ENCODE measurements around the gene PSD4.

Gene PSD4

DNA sequence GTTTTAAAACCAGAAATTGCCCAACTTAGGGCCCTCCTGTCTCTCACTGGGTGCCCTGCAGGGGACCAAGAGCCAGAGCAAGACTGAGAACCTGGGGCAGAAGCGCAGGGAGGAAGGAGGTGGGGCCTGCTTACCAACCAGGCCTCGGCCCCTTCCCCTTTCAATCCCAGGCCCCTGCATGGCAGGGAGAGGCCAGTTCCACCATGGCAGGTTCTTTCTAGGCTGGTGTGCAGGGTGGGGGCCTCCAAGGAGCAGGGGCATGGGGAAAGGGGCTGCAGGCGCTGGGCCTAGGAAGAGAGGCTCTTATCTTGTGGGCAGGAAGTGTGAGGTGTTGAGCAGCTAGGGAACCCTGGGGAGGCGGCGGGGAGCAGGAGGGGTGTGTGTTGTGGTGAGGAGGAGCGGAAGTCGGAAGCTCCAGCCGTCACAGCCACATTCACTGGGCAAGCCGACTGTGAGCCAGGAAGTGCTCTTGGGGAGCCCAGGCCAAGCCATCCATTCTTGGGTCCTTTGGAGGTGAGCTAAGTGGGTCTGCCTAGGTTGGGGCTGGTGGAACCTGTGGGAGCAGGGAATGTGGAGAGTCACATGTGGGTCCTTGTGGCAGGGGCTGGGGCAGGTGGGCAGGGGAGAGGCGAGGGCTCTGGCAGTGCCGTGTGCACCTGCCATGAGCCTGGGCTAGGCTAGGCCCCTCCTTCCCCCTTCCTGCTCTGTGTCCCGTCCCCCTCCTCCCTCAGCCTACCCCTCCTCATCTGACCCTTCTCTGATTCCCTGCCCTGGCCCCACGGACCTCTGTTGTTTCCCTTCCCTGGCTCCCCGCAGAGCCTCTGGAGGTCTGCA, at the start of gene PSD4:
TSS of gene PSD4 (plus strand) at position 430 of the 834 bp plus-strand sequence. CDS start 8,486 bp downstream, outside the sequence.
- Histone ChIP-seq H3K9me3 (ENCODE audit: low read length) (no peaks in the 10 kb centered on the region), H3K27me3 (ENCODE audit: control insufficient read depth in 1 of 2, insufficient read depth in 2 of 2, low read length in 2 of 2) (no peaks in the 10 kb centered on the region), H3K4me3 (ENCODE audit: low read depth in 1 of 2, low read length in 2 of 2) (no peak within 1 kb of the TSS), H3K9ac (ENCODE audit: low read length) (no peak within 1 kb of the TSS), H3K4me1 (ENCODE audit: insufficient read depth, low read length) (no peaks in the 10 kb centered on the region), H3K27ac (ENCODE audit: low read depth, low read length) (no peak within 1 kb of the TSS), H3K36me3 (ENCODE audit: insufficient read depth, low read length) (no peaks in the 10 kb centered on the region)

DNA sequence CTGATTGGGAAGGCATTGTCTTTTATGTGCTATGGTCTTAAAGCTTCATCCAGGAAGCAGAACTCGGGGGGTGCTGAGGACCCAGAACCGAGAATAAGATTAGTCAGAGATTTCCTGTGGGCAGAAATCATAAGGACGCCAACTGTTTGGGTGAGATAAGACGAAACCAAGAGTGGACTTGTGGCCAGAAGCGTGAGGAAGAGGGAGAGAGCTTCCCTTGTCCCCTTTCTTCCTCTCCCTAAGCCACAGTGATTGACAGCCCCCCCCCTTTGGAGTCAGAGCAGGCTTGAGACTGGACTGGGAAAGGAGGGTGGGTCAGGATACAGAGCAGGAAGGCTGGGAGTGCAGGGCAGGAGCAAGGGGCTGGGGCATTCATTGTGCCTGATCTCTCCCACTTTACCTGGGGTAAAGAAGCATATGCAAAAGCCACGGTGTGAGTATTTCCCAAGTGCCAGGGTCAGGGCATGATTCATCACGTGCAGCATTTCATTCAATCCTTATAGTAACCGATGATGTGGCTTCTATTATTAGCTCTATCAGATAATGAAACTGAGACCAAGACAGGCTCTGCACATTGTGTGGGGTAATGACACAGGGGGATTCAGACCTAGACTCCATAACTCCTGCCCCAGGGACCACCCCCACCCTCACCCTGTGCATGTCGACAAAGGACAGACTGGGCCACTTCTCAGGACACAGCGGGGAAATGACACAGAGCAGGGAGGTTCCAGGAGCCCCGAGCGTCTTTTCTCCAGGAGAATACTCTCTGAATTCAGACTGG, 49.4 kb upstream of the PSD4 start:
- Histone ChIP-seq H3K9me3 (ENCODE audit: low read length) (no peaks in the 10 kb centered on the region), H3K27me3 (ENCODE audit: control insufficient read depth in 1 of 2, insufficient read depth in 2 of 2, low read length in 2 of 2) (no peaks in the 10 kb centered on the region), H3K4me3 (ENCODE audit: low read depth in 1 of 2, low read length in 2 of 2) (no peak overlapping the region), H3K4me1 (ENCODE audit: insufficient read depth, low read length) (no peaks in the 10 kb centered on the region), H3K27ac (ENCODE audit: low read depth, low read length) (no peak overlapping the region), H3K36me3 (ENCODE audit: insufficient read depth, low read length) (no peaks in the 10 kb centered on the region), H3K9ac (ENCODE audit: low read length) (no peak overlapping the region)

DNA sequence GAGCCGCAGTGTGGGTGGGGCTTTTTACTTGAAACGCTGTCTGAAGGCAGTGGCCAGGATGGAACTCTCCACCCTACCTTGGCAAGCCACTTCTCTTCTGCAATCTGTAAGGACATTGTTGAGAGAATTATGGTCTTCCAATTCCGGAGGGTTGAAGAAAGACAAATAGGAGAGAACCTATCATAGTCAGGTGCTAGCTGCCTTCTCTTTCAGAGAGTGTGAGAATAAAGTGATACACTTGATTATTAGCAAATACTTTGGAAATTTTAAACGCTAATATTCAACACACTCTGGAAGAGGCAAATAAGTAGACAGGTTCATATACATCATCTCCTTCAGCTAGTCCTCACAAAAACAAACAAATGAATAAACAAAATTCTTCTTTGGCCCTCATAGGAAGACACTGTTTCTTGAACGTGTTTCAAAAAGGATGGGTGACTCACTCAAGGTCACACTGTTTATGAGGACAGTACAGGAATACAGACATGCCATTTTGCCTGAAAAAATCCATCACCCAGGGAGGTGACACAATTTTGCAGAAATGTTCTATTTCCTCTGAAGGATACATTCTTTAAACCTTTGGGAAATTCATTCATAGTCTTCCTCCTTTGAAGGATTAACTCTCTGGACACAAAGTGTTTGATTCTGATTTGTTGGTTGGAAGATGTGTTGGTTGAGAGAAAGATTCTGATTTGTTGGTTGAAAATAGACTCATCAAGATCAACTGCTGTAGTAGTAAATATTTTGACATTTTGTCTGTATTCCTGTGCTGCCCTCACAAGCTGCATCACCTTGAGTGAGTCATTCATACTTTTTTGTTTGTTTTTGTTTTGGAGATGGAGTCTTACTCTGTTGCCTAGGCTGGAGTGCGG, 48.6 kb upstream of the PSD4 start:
- Histone ChIP-seq H3K9me3 (ENCODE audit: low read length) (no peaks in the 10 kb centered on the region), H3K36me3 (ENCODE audit: insufficient read depth, low read length) (no peaks in the 10 kb centered on the region), H3K27ac (ENCODE audit: low read depth, low read length) (no peak overlapping the region), H3K4me1 (ENCODE audit: insufficient read depth, low read length) (no peaks in the 10 kb centered on the region), H3K9ac (ENCODE audit: low read length) (no peak overlapping the region), H3K4me3 (ENCODE audit: low read depth in 1 of 2, low read length in 2 of 2) (no peak overlapping the region), H3K27me3 (ENCODE audit: control insufficient read depth in 1 of 2, insufficient read depth in 2 of 2, low read length in 2 of 2) (no peaks in the 10 kb centered on the region)

DNA sequence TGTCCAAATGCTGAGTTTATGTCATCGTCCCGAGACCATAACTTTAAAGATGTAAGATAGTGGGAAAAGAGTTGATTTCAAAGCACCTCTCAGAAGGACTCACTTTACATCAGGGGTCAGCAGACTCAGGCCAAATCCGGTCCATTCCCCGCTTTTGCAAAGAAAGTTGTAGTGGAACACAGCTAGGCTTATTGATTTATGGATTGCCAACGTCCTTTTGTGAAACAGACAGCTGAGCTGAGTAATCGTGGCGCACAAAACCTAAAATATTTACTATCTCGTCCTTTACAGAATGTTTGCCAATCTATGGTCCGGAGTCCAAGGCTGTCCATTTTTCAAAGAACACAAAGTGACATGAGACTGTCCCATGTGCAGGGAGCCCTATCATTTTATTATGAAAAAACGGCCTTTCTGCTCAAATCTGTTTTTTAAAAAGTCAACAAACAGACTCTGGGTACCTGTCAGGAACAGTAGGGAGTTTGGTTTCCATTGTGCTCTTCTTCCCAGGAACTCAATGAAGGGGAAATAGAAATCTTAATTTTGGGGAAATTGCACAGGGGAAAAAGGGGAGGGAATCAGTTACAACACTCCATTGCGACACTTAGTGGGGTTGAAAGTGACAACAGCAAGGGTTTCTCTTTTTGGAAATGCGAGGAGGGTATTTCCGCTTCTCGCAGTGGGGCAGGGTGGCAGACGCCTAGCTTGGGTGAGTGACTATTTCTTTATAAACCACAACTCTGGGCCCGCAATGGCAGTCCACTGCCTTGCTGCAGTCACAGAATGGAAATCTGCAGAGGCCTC, 46.7 kb upstream of the PSD4 start, which contains the start of gene IL1RN:
TSS of gene IL1RN (plus strand) at position 754 of the 801 bp plus-strand sequence. CDS start at position 781, 27 bp downstream.
- no peak within 1 kb of the TSS for H3K4me3 ChIP-seq (ENCODE audit: low read depth in 1 of 2, low read length in 2 of 2)

DNA sequence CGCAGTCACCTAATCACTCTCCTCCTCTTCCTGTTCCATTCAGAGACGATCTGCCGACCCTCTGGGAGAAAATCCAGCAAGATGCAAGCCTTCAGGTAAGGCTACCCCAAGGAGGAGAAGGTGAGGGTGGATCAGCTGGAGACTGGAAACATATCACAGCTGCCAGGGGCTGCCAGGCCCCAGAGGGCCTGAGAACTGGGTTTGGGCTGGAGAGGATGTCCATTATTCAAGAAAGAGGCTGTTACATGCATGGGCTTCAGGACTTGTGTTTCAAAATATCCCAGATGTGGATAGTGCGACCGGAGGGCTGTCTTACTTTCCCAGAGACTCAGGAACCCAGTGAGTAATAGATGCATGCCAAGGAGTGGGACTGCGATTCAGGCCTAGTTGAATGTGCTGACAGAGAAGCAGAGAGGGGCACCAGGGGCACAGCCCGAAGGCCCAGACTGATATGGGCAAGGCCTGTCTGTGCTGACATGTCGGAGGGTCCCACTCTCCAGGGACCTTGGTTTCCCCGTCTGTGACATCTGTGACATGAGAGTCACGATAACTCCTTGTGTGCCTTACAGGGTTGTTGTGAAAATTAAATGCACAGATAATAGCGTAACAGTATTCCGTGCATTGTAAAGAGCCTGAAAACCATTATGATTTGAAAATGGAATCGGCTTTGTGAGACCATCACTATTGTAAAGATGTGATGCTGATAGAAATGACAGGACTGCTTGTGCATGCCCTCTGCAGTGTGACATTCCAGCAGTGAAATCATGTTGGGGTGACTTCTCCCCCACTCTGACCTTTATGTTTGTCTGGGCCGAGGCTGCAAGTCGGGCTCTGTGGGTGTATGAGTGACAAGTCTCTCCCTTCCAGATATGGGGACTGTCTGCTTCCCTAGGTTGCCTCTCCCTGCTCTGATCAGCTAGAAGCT, 45.9 kb upstream of the PSD4 start:
- no peaks in the 10 kb centered on the region for H3K27me3 ChIP-seq (ENCODE audit: control insufficient read depth in 1 of 2, insufficient read depth in 2 of 2, low read length in 2 of 2)
- no peaks in the 10 kb centered on the region for H3K4me1 ChIP-seq (ENCODE audit: insufficient read depth, low read length)
- H3K4me3 ChIP-seq (ENCODE audit: low read depth in 1 of 2, low read length in 2 of 2): no peak overlapping the region
- no peaks in the 10 kb centered on the region for H3K36me3 ChIP-seq (ENCODE audit: insufficient read depth, low read length)
- no peak overlapping the region for H3K27ac ChIP-seq (ENCODE audit: low read depth, low read length)
- no peak overlapping the region for H3K9ac ChIP-seq (ENCODE audit: low read length)
- no peaks in the 10 kb centered on the region for H3K9me3 ChIP-seq (ENCODE audit: low read length)

More for the DNA sequence above, 46.7 kb upstream of the PSD4 start, which contains the start of gene IL1RN:
- no peak within 1 kb of the TSS for H3K9ac ChIP-seq (ENCODE audit: low read length)
- no peaks in the 10 kb centered on the region for H3K9me3 ChIP-seq (ENCODE audit: low read length)
- no peaks in the 10 kb centered on the region for H3K27me3 ChIP-seq (ENCODE audit: control insufficient read depth in 1 of 2, insufficient read depth in 2 of 2, low read length in 2 of 2)
- H3K36me3 ChIP-seq (ENCODE audit: insufficient read depth, low read length): no peaks in the 10 kb centered on the region
- no peaks in the 10 kb centered on the region for H3K4me1 ChIP-seq (ENCODE audit: insufficient read depth, low read length)
- no peak within 1 kb of the TSS for H3K27ac ChIP-seq (ENCODE audit: low read depth, low read length)

DNA sequence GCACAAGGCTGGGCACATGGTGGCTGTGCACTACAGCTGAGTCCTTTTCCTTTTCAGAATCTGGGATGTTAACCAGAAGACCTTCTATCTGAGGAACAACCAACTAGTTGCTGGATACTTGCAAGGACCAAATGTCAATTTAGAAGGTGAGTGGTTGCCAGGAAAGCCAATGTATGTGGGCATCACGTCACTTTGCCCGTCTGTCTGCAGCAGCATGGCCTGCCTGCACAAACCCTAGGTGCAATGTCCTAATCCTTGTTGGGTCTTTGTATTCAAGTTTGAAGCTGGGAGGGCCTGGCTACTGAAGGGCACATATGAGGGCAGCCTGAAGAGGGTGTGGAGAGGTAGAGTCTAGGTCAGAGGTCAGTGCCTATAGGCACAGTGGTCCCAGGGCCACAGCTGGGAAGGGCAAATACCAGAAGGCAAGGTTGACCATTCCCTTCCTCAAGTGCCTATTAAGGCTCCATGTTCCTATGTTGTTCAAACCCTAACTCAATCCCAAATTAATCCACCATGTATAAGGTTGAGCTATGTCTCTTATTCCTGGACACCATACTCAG, 44.2 kb upstream of the PSD4 start:
- H3K36me3 ChIP-seq (ENCODE audit: insufficient read depth, low read length): no peaks in the 10 kb centered on the region
- H3K9me3 ChIP-seq (ENCODE audit: low read length): no peaks in the 10 kb centered on the region
- no peak overlapping the region for H3K4me3 ChIP-seq (ENCODE audit: low read depth in 1 of 2, low read length in 2 of 2)
- H3K9ac ChIP-seq (ENCODE audit: low read length): no peak overlapping the region
- no peak overlapping the region for H3K27ac ChIP-seq (ENCODE audit: low read depth, low read length)
- H3K27me3 ChIP-seq (ENCODE audit: control insufficient read depth in 1 of 2, insufficient read depth in 2 of 2, low read length in 2 of 2): no peaks in the 10 kb centered on the region
- no peaks in the 10 kb centered on the region for H3K4me1 ChIP-seq (ENCODE audit: insufficient read depth, low read length)

DNA sequence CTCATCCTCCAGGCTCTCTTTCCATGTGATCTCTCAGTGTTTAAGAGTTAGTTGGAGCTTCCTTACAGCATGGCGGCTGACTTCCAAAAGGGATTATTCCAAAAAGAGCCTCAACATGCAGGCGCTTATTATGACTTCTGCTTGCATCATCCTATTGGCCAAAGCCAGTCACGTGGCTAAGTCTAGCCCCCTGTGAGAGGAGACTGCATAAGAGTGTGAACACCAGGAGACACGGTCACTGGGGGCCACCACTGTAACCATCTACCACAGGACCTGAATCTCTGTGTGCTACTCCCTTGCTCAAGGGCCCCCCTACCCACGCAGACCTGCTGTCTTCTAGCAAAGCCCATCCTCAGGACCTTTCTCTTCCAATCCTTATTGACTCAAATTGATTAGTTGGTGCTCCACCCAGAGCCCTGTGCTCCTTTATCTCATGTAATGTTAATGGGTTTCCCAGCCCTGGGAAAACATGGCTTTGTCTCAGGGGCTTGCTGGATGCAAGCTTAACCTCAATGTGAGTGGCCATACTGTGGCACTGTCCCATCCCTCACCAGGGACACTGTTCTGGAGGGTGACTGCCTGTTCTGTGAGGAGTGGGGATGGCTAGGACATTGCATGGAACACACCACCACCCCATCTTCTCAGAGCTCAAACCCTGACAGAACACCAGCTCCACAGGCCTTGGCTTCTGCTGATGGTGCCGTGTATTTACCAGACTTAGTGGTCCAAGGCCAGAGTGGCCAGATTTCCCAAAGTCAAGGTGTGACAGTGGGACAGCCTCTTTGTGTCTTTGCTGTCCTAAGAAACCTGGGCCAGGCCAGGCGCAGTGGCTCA, 42.2 kb upstream of the PSD4 start:
- Histone ChIP-seq H3K9ac (ENCODE audit: low read length) (no peak overlapping the region), H3K27me3 (ENCODE audit: control insufficient read depth in 1 of 2, insufficient read depth in 2 of 2, low read length in 2 of 2) (no peaks in the 10 kb centered on the region), H3K4me3 (ENCODE audit: low read depth in 1 of 2, low read length in 2 of 2) (no peak overlapping the region), H3K27ac (ENCODE audit: low read depth, low read length) (no peak overlapping the region), H3K9me3 (ENCODE audit: low read length) (no peaks in the 10 kb centered on the region), H3K4me1 (ENCODE audit: insufficient read depth, low read length) (no peaks in the 10 kb centered on the region), H3K36me3 (ENCODE audit: insufficient read depth, low read length) (no peaks in the 10 kb centered on the region)

DNA sequence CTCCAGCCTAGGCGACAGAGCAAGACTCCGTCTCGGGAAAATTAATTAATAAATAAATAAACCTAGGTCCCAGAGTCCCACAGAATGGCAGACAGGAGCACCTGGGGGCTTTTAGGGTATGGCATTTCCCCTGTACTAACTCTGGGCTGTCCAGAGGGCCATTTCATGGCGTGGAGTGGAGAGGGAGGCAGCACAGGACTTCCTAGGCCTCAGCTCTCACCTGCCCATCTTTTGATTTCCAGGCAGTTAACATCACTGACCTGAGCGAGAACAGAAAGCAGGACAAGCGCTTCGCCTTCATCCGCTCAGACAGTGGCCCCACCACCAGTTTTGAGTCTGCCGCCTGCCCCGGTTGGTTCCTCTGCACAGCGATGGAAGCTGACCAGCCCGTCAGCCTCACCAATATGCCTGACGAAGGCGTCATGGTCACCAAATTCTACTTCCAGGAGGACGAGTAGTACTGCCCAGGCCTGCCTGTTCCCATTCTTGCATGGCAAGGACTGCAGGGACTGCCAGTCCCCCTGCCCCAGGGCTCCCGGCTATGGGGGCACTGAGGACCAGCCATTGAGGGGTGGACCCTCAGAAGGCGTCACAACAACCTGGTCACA, 41.3 kb upstream of the PSD4 start:
- H3K27me3 ChIP-seq (ENCODE audit: control insufficient read depth in 1 of 2, insufficient read depth in 2 of 2, low read length in 2 of 2): no peaks in the 10 kb centered on the region
- no peaks in the 10 kb centered on the region for H3K4me1 ChIP-seq (ENCODE audit: insufficient read depth, low read length)
- H3K4me3 ChIP-seq (ENCODE audit: low read depth in 1 of 2, low read length in 2 of 2): no peak overlapping the region
- H3K27ac ChIP-seq (ENCODE audit: low read depth, low read length): no peak overlapping the region
- no peaks in the 10 kb centered on the region for H3K9me3 ChIP-seq (ENCODE audit: low read length)
- H3K9ac ChIP-seq (ENCODE audit: low read length): no peak overlapping the region
- H3K36me3 ChIP-seq (ENCODE audit: insufficient read depth, low read length): no peaks in the 10 kb centered on the region
